GM13977 (cell line): Measurements from ENCODE around the gene LIN9.
"Not testable (repeated sequence)": the region's sequence is repeated elsewhere in the genome, so short reads cannot be mapped to it uniquely, and the experiment has no call there.

Experiments
- DNase-seq: peaks from one replicate; pipeline ENCODE4 v3.0.0; 2012; ENCODE audit warnings: low spot score
- CTCF ChIP-seq: IDR thresholded peaks from 2 replicates; pipeline ENCODE4 v1.5.1; 2012; ENCODE audit warnings: mild to moderate bottlenecking, control low read depth; ENCODE audit not compliant: insufficient read depth; ENCODE audit errors: extremely low read depth, missing control alignments
- in situ Hi-C: fragments of 300-500 bp; cut with MboI; formaldehyde crosslinking; loops from one replicate; pipeline ENCODE4 v1.12.0; 2022; ENCODE audit warnings: low sequenced_read_pairs, low pct_unique_long_range_greater_than_20kb, mixed read lengths, inconsistent platforms; ENCODE audit not compliant: unreplicated experiment

LIN9 gene

DNA sequence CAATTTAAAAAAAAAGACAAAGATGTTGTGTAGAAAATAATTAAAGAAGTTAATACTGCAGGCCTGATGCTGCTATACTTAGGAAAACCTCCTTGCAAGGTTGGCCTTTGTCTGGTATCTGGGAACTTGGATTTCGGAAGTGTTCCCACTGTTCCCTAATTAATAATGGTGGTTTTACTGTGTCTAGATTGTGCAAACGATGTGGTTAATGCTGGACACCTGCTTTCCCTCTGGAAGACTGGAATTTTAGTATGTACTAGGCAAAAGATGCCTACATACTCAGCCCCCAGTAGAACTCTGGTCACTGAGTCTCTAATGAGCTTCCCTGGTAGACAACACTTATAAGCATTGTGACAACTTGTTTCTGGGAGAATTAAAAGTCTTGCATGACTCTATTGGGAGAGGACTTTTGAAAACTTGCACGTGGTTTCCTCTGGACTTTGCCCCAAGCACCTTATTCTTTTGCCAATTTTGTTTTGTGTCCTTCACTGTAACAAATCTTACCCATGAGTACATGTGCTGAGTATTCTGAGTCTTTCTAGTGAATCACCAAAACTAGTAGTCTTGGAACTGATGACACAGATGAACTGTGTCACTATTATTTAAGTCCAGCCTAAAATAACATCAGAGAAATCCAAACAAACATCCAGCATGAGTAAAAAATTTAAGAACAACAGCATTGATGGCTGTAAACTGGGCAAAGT, 40.4 kb downstream of the LIN9 start:
- in situ Hi-C loops = no loop called here
- DNase-seq = no peak
- TF ChIP-seq CTCF = no peak

DNA sequence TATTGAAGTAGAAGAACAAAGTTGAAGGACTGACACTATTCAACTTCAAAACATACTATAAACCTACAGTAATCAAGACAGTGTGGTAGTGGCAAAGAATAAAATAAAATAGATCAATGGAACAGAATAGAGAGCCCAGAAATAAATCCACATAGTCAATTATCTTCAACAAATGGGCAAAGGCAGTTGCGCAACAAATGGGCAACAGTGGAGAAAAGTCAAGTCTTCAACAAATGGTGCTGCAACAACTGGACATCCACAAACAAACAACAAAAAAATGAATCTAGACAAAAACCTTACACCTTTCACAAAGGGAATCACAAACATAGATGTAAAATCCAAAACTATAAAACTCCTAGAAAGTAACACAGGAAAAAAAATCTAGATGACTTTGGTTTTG, 47.1 kb downstream of the LIN9 start:
- TF ChIP-seq CTCF = no peak
- no peak for DNase-seq
- in situ Hi-C loops = no loop called here

- in situ Hi-C loops = no loop called here
- TF ChIP-seq CTCF = no peak
- DNase-seq = no peak
Observed at GRCh38 chr1:226255380-226255779, 53.6 kb downstream of the LIN9 start.

DNA sequence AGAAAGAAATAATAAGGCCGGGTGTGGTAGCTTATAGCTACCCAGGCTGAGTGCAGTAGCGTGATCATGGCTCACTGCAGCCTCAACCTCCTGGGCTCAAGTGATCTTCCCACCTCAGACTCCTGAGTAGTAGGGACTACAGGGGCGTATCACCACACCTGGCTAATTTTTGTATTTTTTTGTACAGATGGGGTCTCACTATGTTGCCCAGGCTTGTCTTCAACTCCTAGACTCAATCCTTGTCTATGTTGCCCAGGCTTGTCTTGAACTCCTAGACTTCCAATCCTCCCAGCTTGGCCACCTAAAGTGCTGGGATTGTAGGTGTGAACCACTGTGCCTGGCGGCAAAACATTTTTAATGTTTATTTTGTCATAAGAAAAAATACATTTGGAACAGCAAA, 55.0 kb downstream of the LIN9 start:
- in situ Hi-C loops = no loop called here
- TF ChIP-seq CTCF = no peak
- no peak for DNase-seq

DNA sequence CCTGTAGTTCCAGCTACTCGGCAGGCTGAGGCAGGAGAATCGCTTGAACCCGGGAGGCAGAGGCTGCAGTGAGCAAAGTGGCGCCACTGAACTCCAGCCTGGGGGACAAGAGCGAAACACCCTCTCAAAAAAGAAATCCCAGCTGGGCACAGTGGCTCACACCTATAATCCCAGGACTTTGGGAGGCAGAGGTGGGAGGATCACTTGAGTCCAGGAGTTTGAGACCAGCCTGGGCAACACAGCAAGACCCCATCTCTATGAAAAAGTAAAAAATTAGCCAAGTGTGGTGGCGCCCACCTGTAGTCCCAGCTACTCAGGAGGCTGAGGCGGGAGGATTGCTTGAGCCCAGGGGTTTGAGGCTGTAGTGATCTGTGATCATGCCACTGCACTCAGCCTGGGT, 56.1 kb downstream of the LIN9 start:
- in situ Hi-C loops, DNase-seq: not testable (repeated sequence)

DNA sequence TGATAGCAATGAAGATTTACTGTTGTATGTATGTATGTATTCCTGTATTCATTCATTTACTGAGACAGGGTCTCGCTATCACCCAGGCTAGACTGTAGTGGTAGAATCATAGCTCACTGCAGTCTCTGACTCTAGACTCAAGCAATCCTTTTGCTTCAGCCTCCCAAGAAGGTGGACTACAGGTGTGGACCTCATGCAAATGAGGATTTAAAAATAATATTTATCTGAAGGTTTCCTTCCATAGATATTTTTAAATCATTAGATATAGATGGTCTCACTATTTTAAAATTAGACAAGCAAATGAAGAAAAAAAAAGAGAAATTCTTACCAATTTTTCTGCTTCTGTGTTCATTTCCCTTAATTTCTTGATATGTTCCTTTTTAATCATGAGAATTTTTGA, 58.5 kb downstream of the LIN9 start:
- DNase-seq = no peak
- no peak for TF ChIP-seq CTCF
- in situ Hi-C loops = no loop called here

DNA sequence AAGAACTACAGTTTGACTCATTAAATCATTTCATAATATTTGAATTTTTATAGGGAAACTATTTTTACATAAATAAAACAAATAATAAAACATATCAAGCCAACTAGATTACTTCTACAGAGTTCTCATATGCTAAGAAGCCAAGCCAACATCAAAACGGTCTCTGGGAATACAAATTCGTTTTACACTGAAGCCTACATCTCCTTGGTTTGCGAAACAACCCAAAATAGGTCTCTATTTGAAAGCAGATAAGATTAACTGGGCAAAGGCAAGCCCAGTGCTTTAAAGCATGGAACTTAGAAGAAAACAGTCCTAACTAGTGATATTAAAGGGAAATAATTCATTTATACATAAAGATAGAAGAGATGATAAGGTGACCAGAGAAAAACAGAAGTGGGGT, 60.2 kb downstream of the LIN9 start:
- in situ Hi-C loops = no loop called here
- TF ChIP-seq CTCF = no peak
- no peak for DNase-seq
